A673 (cell line): Measurements from ENCODE around the gene TEX22.

Experiments used
- EZH2 ChIP-seq: fragments of 200-600 bp; sonication (generic); IDR thresholded peaks from 2 replicates; pipeline ENCODE4 v1.6.1; 2017; ENCODE audit warnings: borderline replicate concordance, low read depth, mild to moderate bottlenecking, mixed read lengths, antibody characterized with exemption, low read length; ENCODE audit not compliant: poor library complexity, severe bottlenecking
- TF ChIP-seq, protein P1 (sequence below): fragments of 300-800, 200-600 bp; sonication (generic); conservative IDR thresholded peaks from 2 replicates; pipeline ENCODE4 v1.5.1; 2017; ENCODE audit warnings: low read depth, mild to moderate bottlenecking, antibody characterized with exemption, low read length, moderate library complexity, mixed read lengths

DNA sequence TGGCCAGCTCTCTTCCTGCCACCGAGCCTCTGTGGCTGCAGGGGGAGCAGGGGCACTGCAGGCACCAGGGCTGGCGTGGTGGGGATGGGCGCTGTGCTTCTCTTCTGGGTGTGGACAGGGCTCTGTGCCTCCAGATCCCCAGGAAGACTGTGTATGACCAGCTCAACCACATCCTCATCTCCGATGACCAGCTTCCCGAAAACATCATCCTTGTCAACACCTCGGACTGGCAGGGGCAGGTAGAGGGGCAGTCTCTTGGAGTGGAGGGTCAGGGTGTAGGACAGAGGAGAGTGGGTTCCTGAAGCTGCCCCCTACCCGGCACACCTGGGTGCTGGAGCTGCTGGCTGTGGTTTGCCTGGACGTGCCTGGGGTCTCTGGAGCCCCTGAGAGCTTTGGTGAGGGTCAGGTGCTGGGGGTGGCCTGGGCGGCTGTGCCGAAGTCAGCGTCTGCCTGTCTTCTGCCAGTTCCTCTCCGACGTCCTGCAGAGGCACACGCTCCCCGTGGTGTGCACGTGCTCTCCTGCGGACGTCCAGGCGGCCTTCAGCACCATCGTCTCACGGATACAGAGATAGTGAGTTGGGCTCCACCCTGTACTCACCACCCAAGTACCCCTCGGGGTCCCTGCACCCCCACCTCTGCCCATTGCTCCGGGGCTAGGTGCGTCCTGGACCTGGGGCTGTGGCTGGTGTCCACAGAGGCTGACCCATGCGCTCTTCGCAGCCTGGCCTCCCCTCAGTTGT, 15.8 kb upstream of the TEX22 start:
- TF ChIP-seq, protein P1, sequence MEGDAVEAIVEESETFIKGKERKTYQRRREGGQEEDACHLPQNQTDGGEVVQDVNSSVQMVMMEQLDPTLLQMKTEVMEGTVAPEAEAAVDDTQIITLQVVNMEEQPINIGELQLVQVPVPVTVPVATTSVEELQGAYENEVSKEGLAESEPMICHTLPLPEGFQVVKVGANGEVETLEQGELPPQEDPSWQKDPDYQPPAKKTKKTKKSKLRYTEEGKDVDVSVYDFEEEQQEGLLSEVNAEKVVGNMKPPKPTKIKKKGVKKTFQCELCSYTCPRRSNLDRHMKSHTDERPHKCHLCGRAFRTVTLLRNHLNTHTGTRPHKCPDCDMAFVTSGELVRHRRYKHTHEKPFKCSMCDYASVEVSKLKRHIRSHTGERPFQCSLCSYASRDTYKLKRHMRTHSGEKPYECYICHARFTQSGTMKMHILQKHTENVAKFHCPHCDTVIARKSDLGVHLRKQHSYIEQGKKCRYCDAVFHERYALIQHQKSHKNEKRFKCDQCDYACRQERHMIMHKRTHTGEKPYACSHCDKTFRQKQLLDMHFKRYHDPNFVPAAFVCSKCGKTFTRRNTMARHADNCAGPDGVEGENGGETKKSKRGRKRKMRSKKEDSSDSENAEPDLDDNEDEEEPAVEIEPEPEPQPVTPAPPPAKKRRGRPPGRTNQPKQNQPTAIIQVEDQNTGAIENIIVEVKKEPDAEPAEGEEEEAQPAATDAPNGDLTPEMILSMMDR = no peak
- no peak for TF ChIP-seq EZH2
